Upper lobe of right lung (tissue), 1 donor: ENCODE results near the gene P2RX3. TPM values are rescaled to one million over a fixed set of nuclear protein-coding genes. Genes with fewer than 3 reads are reported as not detected.
"Not testable (repeated sequence)": the region's sequence is repeated elsewhere in the genome, so short reads cannot be mapped to it uniquely, and the experiment has no call there.

Source experiments
- ATAC-seq: fragments of 200-7000 bp; cut with Tn5 transposase; one replicate; pipeline ENCODE4 v1.9.1; 2020; ENCODE audit warnings: mild to moderate bottlenecking, moderate library complexity
- DNase-seq: peaks from one replicate; pipeline ENCODE4 v3.0.0-alpha.2; 2020
- H3K27ac ChIP-seq: fragments of 200-600 bp; one replicate; pipeline ENCODE4 v1.8.0; 2022
- H3K27me3 ChIP-seq: fragments of 200-600 bp; one replicate; pipeline ENCODE4 v1.8.0; 2022; ENCODE audit warnings: mild to moderate bottlenecking
- H3K36me3 ChIP-seq: fragments of 200-600 bp; one replicate; pipeline ENCODE4 v1.8.0; 2022
- H3K4me1 ChIP-seq: fragments of 200-600 bp; one replicate; pipeline ENCODE4 v1.8.0; 2022
- H3K4me3 ChIP-seq: fragments of 200-600 bp; one replicate; pipeline ENCODE4 v1.8.0; 2022; ENCODE audit warnings: mild to moderate bottlenecking
- H3K9me3 ChIP-seq: fragments of 200-600 bp; one replicate; pipeline ENCODE4 v1.8.0; 2022
- CTCF ChIP-seq: fragments of 200-600 bp; IDR thresholded peaks from one replicate; pipeline ENCODE4 v1.8.0; 2022; ENCODE audit warnings: antibody characterized with exemption
- intact Hi-C: fragments of 100-400 bp; cut with DNase I; formaldehyde crosslinking; loops from one replicate; pipeline ENCODE4 v1.11.0; 2022
- total RNA-seq: library from RNA; stranded (reverse); fragmentation: NEBNext Ultra II Directional; extraction: Animal tissue kit (Norgen Biotek cat#: 25700); gene quantifications from one replicate; pipeline ENCODE4 v1.2.1, GENCODE V29; 2021
- donor health status: DM: no; HTN: yes; CAD: no; lungs with severe emphysema.

P2RX3 gene
- total RNA-seq, 1 donor from 2014 or later: not detected

- intact Hi-C loops: no loop called here
- no peak overlapping the region for H3K4me3 ChIP-seq
- no peak for DNase-seq
- no peak overlapping the region for H3K27ac ChIP-seq
- peaks cover 12% of the 10 kb centered on the region for H3K4me1 ChIP-seq
- TF ChIP-seq CTCF: no peak
- ATAC-seq: no peak
- H3K27me3 ChIP-seq: no peaks in the 10 kb centered on the region
- H3K9me3 ChIP-seq: no peaks in the 10 kb centered on the region
- H3K36me3 ChIP-seq: no peaks in the 10 kb centered on the region
Observed at GRCh38 chr11:57360991-57361390, 22.8 kb downstream of the P2RX3 start.

- H3K4me3 ChIP-seq, H3K27me3 ChIP-seq, H3K27ac ChIP-seq, intact Hi-C loops, DNase-seq, H3K36me3 ChIP-seq, H3K9me3 ChIP-seq, ATAC-seq: not testable (repeated sequence)
- H3K4me1 ChIP-seq: peaks cover 12% of the 10 kb centered on the region
Observed at GRCh38 chr11:57361420-57361819, 23.3 kb downstream of the P2RX3 start.

- ATAC-seq: no peak
- TF ChIP-seq CTCF: no peak
- peaks cover 12% of the 10 kb centered on the region for H3K4me1 ChIP-seq
- H3K27ac ChIP-seq: no peak overlapping the region
- H3K36me3 ChIP-seq: no peaks in the 10 kb centered on the region
- no peak for DNase-seq
- H3K27me3 ChIP-seq: no peaks in the 10 kb centered on the region
- no peaks in the 10 kb centered on the region for H3K9me3 ChIP-seq
- no peak overlapping the region for H3K4me3 ChIP-seq
- intact Hi-C loops: no loop called here
Observed at GRCh38 chr11:57361926-57362325, 23.8 kb downstream of the P2RX3 start.

GRCh38 chr11:57363131-57364080 is 25.3 kb downstream of the P2RX3 start:
- TF ChIP-seq CTCF: no peak
- ATAC-seq (no peak), DNase-seq (no peak)
- no peaks in the 10 kb centered on the region for H3K4me1 ChIP-seq
- H3K36me3 ChIP-seq: no peaks in the 10 kb centered on the region
- H3K4me3 ChIP-seq: no peak overlapping the region
- intact Hi-C loops: no loop called here
- no peak overlapping the region for H3K27ac ChIP-seq
- H3K9me3 ChIP-seq: no peaks in the 10 kb centered on the region
- H3K27me3 ChIP-seq: no peaks in the 10 kb centered on the region

- intact Hi-C loops: no loop called here
- no peak overlapping the region for H3K4me3 ChIP-seq
- H3K9me3 ChIP-seq: no peaks in the 10 kb centered on the region
- ATAC-seq (no peak), DNase-seq (no peak)
- no peak overlapping the region for H3K27ac ChIP-seq
- H3K36me3 ChIP-seq: no peaks in the 10 kb centered on the region
- no peak for TF ChIP-seq CTCF
- no peaks in the 10 kb centered on the region for H3K4me1 ChIP-seq
- H3K27me3 ChIP-seq: no peaks in the 10 kb centered on the region
Observed at GRCh38 chr11:57364851-57365660, 26.9 kb downstream of the P2RX3 start.
